SH-SY5Y (cell line): ENCODE data around the gene DKK1.

Experiments
- GATA2 ChIP-seq: IDR thresholded peaks from 2 replicates; pipeline ENCODE4 v1.6.1; 2011; ENCODE audit warnings: mild to moderate bottlenecking, low read depth, low read length
- GATA3 ChIP-seq: IDR thresholded peaks from 2 replicates; pipeline ENCODE4 v1.6.1; 2011; ENCODE audit warnings: low read depth, mild to moderate bottlenecking, low read length, moderate library complexity

GRCh38 chr10:52319926-52320325, 5.8 kb downstream of the DKK1 start:
- TF ChIP-seq GATA3 (no peak), GATA2 (no peak)
